CD4-positive, alpha-beta T cell treated with Interleukin-6 at 100 ng/mL for 8 hours (primary cell): ENCODE results near the gene OVOL2.

Experiments used
- DNase-seq: peaks from one replicate; pipeline ENCODE4 v3.0.0-alpha.2; 2020; ENCODE audit warnings: mixed read lengths, low spot score

The OVOL2 gene

DNA sequence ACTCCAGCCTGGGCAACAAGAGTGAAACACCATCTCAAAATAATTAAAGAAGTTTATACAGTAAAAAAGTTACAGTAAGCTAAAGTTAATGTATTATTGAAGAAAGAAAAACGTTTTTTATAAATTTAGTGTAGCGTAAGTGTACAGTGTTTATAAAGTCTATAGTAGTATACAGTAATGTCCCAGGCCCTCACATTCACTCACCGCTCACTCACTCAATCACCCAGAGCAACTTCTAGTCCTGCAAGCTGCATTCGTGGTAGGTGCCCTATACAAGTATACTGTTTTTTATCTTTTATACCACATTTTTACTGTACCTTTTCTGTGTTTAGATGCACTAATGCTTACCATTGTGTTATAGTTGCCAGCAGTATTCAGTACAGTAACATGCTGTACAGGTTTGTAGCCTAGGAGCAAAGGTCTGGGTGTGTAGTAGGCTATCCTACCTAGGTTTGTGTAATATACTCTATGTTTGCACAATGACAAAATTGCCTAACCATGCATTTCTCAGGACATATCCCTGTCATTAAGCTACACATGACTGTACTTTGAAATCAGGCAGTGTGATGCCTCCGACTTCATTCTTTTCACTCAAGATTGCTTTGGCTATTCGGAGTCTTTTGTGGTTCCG lies 72.2 kb downstream of the OVOL2 start:
- no peak for DNase-seq

DNA sequence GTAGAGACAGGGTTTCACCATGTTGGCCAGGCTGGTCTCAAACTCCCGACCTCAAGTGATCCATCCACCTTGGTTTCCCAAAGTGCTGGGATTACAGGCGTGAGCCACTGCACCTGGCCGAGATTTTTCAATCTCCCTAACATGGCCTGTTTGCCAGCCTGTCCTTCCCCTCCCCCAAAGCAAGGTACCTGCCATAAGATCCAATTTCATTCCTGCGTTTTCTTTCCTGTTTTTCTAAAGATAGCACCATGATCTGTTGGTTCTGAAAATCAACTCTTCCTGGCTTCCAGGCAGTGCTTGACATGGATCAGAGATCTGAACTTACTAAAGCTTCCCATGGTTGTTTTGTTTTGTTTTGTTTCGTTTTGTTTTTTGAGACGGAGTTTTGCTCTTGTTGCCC lies 81.4 kb downstream of the OVOL2 start:
- no peak for DNase-seq
